Activated CD4-positive, CD25-positive, alpha-beta regulatory T cell treated with anti-CD3 and anti-CD28 coated beads, Interleukin-2, amount 50 U/mL, for 72 hours (primary cell): Measurements from ENCODE around the gene TYW1.
"Not testable (repeated sequence)": the region's sequence is repeated elsewhere in the genome, so short reads cannot be mapped to it uniquely, and the experiment has no call there.

Source experiments
- DNase-seq: peaks from one replicate; pipeline ENCODE4 v3.0.0; 2021

TYW1 gene

DNA sequence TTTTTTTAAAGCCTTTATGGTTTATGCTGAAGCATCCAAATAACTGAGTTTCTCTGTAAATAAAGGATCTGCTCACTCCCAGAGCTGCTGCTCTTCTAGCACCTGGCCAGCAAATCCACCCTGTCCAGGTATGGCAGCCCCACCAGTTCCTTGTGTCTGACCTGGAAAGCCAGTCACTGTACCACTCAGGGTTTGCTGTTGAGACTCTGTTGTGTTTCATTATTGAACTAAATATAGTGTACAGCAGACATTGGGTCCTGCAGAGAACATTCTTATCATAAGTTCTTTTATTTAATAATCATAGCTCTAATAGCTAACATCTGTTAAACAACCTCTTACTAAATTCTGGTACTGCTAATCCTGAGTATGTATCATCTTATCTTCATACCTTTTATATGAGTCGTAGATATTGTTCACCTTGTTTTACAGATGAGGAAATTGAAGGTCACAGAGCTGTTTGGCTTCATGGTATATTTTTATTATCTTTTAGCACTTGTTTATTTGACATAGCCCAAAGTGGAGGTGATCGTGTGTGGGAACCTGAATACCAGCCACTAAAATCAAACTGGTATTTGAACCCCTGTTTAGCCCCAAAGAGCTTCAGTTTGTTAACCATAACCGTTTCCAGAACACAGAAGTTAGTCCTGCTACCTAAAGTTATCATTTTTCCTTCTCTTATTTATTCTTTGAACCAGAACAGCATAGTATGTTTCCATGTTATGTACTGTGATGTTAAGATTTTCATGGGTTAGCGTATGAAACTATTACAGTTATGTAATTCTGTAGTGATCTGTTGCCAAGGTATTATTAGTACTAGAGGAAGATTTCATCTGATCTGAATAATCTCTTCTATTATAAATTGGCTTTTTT lies 139.2 kb downstream of the TYW1 start:
- not testable (repeated sequence) for DNase-seq

DNA sequence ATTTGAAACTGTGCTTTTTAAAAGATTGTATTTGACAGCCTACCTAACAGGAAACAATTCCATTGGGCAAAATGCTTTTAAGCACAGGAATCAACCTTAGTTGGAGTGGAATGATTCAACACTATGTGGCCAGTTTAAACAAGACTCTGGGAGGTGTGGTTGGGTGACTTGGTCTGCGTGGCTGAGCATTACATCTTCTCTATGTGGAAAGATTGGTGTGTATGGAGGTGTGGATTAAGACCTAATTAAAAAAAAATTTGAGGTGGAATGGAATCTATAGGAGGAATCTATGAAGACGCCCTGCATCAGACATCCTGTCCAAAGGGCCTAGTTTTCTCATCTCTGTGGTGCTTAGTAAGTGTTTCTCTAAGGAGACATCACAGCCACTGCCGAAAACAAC lies 140.9 kb downstream of the TYW1 start:
- not testable (repeated sequence) for DNase-seq

DNA sequence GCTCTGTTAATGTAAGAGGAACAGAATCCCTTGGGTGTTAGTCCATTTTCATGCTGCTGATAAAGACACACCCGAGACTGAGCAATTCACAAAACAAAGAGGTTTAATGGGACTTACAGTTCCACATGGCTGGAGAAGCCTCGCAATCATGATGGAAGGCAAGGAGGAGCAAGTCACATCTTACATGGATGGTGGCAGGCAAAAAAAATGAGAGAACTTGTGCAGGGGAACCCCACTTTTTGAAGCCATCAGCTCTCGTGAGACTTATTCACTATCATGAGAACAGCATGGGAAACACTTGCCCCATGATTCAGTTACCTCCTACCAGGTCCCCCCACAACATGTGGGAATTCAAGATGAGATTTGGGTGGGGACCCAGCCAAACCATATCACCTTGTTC lies 143.2 kb downstream of the TYW1 start:
- not testable (repeated sequence) for DNase-seq

DNA sequence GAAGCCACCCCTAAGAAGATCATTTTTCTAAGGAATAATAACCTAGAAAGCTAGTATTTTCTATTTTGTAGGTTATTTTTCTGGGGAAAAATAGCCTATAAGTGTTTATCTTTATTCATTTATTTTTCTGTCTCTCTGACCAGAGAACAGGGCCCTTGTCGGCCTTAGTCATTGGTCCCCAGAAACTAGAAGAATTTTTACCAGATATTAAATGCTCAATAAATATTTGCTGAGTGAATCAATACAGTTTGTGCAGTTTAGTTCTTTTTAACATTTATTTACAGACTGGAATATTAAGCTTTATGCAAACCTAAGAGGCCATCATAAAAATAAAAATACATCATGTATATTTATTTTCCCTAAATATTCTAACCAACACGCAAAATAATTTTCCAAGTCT lies 144.4 kb downstream of the TYW1 start:
- DNase-seq, result not testable (repeated sequence)

DNA sequence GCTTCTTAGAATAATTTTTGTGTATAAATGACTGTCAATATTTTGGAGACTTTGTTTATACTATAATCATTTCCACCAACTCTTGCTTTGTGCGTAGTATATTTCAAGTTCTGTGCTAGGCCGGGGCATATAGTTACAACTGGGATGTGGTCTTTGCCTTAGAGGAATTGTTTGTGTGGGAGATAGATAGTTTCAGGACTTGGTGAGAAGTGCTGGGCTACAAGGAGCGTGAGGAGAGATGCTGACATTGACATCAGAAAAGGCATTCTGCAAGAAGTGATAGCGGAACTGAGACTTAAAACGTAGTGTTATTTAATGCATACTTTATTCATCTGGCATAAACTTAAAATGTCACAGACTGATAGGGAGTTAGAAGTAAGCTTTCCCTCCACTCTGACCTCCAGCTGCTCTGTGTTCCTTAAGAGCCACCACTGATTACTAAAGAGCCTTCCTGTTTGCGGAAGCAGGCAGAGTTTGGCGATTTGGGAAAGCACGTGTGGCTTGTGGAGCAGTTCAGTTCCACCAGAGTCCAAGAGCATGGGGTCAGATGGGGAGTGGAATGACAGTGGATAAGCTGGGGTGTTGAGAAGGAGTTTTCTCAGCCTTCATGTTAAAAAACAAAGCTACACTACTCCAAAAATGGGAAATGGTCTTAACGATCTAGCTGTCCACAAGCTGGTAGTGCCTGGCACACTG lies 146.6 kb downstream of the TYW1 start:
- DNase-seq, result not testable (repeated sequence)

DNA sequence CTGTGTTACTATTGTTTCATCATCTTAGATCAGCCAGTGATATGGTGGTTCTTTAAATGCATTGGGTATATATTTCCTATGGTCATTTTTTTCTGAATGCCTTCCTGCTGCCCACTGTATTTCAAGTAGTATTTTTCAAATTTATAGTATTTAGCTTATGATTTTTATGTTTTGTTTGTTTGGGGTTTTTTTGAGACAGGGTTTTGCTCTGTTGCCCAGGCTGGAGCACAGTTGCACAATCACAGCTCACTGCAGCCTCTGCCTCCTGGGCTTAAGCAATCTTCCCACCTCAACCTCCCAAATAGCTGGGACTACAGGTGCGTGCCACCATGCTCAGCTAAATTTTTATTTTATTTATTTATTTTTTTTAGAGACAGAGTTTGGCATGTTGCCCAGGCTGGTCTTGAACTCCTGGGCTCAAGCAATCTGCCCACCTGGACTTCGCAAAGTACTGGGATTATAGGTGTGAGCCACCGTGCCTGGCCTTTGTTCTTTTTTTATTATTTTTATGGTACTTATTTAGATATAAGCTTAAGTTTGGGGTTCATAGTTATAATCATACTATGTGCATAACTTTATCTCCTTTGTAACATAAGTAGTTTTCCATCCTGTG lies 149.1 kb downstream of the TYW1 start:
- not testable (repeated sequence) for DNase-seq

DNA sequence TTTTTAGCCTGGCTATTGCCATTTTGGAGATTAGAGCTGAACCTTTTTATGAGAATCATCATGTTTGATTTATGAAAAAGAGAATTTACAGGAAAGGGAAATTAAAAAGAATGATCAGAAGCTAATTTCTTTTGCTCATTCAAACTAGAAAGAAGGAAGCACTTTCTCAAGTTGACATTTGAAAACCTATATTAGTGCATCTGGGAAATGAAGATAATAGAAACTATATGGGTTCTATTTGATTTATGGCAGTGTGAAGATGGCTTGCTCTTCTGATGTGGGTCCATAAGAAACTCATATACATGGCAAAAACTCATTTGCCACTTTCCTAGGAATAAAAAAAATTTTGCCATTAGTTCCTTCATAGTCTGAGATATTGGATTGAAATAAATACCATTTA lies 152.5 kb downstream of the TYW1 start:
- not testable (repeated sequence) for DNase-seq

DNA sequence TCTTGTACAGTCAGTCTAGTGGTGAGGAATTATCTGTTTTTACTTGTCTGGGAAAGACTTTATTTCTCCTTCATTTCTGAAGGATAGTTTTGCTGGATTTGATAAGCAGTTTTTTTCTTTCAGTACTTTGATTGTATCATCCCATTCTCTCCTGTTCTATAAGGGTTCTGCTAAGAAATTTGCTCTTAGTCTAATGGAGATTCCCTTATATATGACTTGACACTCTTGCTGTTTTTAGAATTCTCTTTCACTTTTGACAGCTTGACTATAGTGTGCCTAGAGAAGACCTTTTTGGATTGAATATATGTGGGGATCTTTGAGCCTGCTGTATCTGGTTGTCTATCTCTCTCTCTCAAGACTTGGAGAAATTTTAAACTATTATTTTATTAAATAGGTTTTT lies 157.7 kb downstream of the TYW1 start:
- not testable (repeated sequence) for DNase-seq

DNA sequence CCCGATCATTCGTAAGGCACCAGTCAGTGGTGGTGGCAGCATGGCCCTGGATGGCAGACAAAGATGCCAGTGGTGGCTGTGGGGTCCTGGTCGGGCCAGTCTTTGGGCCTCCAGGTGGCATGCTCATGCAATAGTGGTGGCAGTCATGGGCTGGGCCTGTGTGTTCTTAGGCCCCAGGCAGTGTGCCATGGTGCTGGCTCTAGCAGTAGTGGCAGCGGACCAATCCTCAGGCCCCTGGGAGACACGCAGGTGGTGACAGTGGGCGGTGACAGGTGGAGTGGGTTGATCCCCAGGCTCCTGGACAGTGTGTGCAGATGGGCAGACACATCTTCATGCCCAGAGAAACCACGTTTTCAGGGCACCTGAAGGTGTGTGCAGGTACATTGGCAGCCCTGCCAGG lies 159.4 kb downstream of the TYW1 start:
- DNase-seq, result not testable (repeated sequence)

DNA sequence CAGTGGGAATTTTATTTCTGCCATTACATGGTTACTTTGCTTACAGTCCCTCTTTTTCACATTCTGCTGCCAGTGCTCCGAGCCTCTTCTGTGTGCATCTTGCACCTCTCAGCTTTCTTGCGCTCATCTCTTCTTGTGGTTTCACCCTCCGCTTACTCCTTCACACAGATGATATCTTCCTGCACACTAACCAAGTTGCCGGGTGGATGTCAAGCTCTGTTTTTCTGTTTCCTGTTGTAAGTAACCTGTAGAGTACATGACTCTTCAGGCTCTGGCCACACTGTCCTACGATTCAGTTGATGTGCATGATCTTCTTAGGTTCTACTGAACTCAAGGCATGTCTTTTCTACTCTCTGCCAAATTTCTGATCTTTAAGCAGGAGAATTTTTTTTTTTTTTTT lies 166.7 kb downstream of the TYW1 start:
- DNase-seq, result not testable (repeated sequence)

DNA sequence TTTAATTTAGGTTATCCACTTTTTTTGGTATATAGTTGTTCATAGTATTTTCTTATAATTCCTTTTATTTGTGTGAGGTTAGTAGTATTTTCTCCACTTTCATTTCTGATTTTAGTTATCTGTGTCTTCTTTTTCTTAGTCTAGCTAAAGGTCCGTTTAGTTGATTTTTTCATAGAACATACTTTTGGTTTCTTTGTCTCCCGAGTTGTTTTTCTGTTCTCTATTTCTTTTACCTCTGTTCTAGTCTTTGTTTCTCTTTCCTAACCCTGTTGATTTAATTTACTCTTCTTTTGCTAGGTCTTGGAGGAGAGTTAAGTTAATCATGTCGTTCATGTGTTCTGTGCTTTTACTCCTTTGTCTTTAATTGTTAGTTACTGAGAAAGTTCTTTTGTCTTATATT lies 174.5 kb downstream of the TYW1 start:
- DNase-seq, result not testable (repeated sequence)

DNA sequence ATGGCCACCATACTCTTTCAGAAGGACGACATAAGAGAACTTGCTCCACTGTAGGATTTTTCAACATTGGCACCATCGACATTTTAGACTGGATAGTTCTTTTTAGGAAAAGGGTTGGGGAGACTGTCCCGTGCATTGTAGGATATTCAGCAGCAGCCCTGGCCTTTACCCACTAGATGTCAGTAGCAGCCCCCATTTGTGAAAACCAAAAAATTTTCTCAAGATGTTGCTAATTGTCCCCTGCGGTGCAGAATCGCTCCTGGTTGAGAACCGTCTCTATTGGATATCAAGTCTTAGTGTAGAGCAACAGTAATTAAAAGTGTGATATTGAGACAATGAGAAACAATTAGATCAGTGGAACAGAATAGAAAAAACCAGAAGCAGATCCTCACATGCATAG lies 180.1 kb downstream of the TYW1 start:
- DNase-seq, result not testable (repeated sequence)

DNA sequence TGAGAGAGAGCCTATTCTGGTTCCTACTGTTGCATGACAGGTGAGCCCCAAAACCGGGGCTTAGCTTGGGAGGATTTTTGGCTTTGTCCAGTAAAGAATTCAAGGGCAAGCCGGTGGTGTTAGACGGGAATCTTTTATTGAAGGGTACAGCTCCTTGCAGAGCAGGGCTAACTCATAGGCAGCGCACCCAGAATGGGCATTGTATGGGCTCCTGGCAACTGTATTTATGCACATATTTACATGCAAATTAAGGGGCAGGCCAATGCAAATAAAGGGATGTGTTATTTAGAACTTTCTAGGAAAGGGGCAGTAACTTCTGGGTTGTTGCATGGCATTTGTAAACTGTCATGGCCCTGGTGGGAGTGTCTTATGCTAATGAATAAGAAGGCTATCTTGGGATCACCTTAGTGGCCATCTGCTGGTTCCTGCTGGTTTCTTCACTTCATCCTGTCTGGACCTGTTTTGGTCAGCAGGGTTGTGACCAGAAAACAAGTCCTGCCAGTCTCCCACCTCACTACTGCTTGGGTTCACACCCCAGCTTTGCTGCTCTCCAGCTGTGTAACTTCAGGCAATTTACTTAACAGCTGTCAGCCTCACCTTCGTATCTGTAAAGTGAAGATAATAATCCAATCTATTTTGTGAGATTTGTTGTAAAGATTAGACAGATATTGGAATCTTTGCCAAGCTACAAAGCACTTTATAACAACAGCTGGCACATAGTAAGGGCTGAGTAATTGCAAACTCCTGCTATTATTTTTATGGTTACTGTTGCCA lies 182.5 kb downstream of the TYW1 start:
- not testable (repeated sequence) for DNase-seq

DNA sequence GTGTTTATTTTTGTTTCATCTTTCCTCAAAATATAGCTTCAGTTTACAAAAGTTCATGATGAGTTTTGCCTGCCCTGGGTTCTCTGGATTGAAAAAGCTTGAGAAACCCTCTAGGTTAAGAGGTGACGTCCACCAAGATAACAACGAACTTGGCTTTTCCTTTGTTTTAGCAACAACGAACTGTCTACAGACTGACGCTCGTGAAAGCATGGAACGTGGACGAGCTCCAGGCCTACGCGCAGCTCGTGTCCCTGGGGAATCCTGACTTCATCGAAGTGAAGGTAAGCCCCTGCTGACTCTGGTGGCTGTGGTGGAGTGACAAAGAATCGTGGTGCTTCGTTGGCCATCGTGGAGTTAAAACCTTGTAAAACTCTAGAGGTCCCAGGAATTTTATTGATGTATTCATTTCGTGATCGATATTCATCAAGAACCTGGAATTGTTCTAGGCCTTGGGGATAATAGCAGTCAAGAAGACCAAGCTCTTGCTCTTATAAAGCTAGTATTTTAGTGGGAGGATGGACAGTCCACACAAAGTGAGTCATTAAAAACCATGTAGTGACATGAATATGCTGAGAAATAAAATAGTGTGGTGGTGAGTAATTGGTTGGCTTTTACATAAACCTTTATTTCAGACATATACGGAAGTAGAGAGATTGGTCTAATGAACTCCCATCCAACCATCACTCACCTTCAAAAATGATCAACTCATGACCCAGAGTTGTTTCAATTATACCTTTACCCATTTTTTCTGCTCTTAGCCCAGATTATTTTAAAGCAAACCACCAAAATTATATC lies 186.5 kb downstream of the TYW1 start:
- not testable (repeated sequence) for DNase-seq

DNA sequence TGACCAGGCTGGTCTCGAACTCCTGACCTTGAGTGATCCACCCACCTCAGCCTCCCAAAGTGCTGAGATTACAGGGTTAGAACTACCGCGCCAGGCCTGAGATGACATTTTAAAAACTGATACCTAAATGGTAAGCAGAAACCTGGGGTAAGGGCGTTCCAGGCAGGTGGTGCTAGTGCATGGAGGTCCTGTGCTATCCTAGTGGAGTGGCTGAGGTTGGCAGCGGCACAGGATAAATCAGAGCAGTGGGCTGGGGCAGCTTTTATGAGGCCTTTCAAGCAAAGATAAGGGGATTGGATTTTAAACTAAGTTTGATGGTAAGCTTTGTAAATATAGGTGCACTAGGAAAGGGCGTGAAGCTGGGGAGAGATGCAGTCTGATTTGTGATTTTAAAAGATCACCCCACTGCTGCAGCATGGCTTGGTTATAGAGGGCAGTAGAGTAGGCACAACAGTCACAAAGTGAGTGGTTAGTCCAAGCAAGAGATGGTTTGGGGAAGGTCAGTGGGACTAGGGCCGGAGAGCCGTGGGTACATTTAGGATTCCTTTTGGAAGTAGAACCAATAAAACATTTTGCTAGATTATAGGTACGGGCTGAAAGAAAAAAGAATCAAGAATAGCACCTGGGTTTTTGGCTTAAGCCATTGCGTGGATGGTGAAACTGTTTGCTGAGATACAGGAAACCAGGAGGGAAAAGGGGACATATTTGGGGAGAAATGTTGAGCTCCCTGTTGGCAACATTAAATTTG lies 188.5 kb downstream of the TYW1 start:
- DNase-seq, result not testable (repeated sequence)

DNA sequence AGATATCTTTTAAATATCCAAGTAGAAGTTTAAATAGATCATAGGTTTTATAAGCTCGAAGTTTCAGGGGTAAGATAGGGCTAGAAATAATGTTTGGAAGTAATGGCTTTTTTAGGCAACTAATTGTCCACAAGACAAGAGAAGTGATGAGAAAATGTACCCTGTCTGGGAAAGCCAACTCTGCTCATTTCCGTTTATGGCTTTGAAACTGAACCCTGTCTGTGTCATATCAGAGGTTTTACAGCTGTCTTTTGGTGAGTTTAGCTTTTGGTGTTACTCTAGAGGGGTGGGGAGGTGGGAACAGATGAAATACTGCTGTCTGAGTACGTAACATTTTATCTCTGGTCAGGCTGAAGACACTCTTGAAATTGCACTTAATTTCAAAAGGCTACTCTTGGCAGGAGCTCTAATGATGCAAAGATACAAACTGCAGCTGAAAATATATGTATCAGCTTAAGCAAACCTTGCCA lies 189.1 kb downstream of the TYW1 start:
- DNase-seq, result not testable (repeated sequence)

DNA sequence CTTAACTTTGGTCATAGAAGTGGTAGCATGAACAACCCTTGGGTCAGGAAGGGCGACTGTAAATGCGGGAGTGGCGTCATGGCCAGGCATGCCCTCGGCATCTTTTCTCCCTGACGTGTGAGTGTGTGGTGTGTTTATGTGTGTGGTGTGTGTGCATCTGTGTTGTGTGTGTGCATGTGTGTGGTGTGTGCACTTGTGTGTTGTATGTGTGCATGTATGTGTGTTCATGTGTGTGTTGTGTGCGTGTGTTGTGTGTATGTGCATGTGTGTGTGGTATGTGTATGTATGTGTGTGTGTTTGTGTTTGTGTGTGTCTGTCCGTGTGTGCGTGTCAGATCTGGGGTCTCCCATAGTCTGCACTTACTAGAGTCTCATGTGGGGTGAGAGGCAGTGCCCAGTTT lies 192.5 kb downstream of the TYW1 start:
- DNase-seq, result not testable (repeated sequence)

DNA sequence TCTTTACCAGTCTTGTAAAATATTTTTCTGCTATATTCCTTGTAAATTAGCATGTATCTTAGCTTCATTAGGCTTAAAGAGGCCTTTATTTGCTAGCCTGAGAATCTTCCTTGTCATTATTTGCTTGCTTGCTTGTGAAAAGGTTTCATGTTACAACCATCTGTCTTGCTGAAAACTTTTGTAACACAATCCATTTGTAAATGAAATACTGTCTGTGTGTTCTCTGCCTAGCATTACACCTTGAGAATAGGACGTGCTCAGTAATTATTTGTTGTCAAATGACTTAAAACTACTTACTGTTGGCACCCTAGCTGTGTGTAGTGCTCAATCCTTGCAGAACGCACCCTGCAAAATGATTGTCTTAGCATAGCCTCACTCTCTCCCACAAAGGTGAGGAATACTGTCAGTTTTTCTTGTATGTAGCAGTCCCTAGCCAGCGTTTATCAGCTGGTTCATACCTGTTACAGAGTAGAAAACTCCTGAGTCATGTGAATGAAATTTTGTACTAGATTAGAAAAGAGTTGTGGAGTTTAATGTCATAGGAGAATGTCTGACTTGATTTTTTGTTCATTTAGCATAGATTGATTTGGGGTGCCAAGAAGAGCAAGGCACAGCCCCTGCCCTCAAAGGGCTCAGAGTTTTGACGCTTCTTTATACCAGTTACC lies 193.3 kb downstream of the TYW1 start:
- not testable (repeated sequence) for DNase-seq

DNA sequence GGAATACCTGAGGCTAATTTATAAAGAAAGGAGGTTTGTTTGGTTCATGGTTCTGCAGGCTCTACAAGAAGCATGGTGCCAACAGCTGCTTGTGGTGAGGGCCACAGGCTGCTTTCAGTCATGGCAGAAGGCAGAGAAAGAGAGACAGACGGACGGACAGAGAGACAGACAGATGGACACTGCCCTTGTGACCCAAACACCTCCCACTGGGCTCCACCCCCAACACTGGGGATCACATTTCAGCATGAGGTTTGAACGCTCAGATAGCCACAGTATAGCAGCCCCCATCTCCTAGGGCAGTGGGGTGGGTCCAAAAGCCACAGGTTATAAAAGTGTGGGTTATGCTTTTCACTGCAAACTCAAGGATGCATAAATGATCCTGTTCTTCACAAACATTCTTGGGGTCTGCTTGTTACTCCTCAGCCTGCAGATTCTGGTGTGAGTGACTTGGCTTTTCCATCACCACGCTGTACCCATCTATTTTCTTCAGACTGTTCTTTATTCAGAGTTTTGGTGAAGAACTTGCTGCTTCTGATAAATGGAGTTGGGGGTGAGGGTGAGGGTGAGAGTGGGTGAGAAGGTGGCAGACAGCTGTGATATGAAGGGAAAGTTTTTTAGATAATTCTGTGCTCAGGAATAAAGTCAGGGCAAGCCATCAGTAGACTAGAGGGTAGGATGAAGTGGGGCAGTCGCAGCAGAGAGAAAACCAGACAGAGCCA lies 194.5 kb downstream of the TYW1 start:
- DNase-seq, result not testable (repeated sequence)
